ENCODE measurements around the gene SAGE1. TPM values are rescaled to one million over a fixed set of nuclear protein-coding genes. Genes with fewer than 3 reads are reported as not detected.

The SAGE1 gene
- total and polyA plus RNA-seq, 4 donors: 0.05 TPM; not detected in 3

DNA sequence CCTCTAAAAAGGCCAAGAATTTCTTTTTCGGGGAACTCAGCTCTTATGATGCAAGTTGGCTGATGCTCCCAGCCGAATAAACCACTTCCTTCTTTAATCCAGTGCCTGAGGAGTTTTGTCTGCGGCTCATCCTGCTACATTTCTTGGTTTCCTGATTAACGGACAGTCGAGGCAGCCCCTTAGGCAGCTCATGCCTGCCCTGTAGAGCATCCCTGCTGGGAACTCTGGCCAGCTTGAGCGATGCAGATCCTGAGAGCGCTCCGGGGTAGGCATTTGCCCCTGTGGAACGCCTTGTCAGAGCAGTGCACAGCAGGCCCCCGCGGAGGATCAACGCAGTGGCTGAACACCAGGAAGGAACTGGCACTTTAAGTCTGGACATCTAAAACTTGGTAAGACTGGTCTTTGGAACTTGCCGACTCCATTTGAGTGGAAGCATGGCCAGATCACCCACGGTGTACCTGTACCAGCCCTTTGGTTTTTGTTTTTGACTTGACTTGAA lies 3.4 kb upstream of the SAGE1 start:
- TF ChIP-seq, protein P1, sequence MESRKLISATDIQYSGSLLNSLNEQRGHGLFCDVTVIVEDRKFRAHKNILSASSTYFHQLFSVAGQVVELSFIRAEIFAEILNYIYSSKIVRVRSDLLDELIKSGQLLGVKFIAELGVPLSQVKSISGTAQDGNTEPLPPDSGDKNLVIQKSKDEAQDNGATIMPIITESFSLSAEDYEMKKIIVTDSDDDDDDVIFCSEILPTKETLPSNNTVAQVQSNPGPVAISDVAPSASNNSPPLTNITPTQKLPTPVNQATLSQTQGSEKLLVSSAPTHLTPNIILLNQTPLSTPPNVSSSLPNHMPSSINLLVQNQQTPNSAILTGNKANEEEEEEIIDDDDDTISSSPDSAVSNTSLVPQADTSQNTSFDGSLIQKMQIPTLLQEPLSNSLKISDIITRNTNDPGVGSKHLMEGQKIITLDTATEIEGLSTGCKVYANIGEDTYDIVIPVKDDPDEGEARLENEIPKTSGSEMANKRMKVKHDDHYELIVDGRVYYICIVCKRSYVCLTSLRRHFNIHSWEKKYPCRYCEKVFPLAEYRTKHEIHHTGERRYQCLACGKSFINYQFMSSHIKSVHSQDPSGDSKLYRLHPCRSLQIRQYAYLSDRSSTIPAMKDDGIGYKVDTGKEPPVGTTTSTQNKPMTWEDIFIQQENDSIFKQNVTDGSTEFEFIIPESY (IDR thresholded peaks at IDR 0.05): no peak
- TF ChIP-seq EGR1 (IDR thresholded peaks at IDR 0.05; ENCODE audit: low read depth in 2 of 2): no peak
- TF ChIP-seq TAF1 (conservative IDR thresholded peaks at IDR 0.05): no peak
- TF ChIP-seq, protein P2, sequence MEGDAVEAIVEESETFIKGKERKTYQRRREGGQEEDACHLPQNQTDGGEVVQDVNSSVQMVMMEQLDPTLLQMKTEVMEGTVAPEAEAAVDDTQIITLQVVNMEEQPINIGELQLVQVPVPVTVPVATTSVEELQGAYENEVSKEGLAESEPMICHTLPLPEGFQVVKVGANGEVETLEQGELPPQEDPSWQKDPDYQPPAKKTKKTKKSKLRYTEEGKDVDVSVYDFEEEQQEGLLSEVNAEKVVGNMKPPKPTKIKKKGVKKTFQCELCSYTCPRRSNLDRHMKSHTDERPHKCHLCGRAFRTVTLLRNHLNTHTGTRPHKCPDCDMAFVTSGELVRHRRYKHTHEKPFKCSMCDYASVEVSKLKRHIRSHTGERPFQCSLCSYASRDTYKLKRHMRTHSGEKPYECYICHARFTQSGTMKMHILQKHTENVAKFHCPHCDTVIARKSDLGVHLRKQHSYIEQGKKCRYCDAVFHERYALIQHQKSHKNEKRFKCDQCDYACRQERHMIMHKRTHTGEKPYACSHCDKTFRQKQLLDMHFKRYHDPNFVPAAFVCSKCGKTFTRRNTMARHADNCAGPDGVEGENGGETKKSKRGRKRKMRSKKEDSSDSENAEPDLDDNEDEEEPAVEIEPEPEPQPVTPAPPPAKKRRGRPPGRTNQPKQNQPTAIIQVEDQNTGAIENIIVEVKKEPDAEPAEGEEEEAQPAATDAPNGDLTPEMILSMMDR (IDR thresholded peaks at IDR 0.05; ENCODE audit: low read depth, low read length, missing input control): no peak
- TF ChIP-seq NR2F2 (IDR thresholded peaks at IDR 0.05): no peak
- TF ChIP-seq YY1 (IDR thresholded peaks at IDR 0.05): no peak
- TF ChIP-seq, protein P3, sequence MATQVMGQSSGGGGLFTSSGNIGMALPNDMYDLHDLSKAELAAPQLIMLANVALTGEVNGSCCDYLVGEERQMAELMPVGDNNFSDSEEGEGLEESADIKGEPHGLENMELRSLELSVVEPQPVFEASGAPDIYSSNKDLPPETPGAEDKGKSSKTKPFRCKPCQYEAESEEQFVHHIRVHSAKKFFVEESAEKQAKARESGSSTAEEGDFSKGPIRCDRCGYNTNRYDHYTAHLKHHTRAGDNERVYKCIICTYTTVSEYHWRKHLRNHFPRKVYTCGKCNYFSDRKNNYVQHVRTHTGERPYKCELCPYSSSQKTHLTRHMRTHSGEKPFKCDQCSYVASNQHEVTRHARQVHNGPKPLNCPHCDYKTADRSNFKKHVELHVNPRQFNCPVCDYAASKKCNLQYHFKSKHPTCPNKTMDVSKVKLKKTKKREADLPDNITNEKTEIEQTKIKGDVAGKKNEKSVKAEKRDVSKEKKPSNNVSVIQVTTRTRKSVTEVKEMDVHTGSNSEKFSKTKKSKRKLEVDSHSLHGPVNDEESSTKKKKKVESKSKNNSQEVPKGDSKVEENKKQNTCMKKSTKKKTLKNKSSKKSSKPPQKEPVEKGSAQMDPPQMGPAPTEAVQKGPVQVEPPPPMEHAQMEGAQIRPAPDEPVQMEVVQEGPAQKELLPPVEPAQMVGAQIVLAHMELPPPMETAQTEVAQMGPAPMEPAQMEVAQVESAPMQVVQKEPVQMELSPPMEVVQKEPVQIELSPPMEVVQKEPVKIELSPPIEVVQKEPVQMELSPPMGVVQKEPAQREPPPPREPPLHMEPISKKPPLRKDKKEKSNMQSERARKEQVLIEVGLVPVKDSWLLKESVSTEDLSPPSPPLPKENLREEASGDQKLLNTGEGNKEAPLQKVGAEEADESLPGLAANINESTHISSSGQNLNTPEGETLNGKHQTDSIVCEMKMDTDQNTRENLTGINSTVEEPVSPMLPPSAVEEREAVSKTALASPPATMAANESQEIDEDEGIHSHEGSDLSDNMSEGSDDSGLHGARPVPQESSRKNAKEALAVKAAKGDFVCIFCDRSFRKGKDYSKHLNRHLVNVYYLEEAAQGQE (IDR thresholded peaks at IDR 0.05): no peak
- TF ChIP-seq, protein P4, sequence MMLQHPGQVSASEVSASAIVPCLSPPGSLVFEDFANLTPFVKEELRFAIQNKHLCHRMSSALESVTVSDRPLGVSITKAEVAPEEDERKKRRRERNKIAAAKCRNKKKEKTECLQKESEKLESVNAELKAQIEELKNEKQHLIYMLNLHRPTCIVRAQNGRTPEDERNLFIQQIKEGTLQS (IDR thresholded peaks at IDR 0.05): no peak
- TF ChIP-seq HNF4A (conservative IDR thresholded peaks at IDR 0.05): no peak
- Histone ChIP-seq H3K4me3 (ENCODE audit: low read depth in 1 of 3, low read length in 3 of 3) (no peak overlapping the region), H3K4me1 (ENCODE audit: control insufficient read depth in 4 of 4, insufficient read depth in 4 of 4, low read length in 3 of 4) (no peaks in the 10 kb centered on the region), H3K9ac (ENCODE audit: low read depth in 1 of 2, low read length in 2 of 2) (no peak overlapping the region), H3K27me3 (ENCODE audit: control insufficient read depth in 4 of 4, insufficient read depth in 4 of 4, low read length in 3 of 4) (no peaks in the 10 kb centered on the region), H3K27ac (ENCODE audit: low read depth in 1 of 2, low read length in 2 of 2) (no peak overlapping the region), H3K36me3 (ENCODE audit: control insufficient read depth in 4 of 4, insufficient read depth in 3 of 4, low read depth in 1 of 4, low read length in 3 of 4) (no peaks in the 10 kb centered on the region), H3K9me3 (ENCODE audit: control insufficient read depth in 4 of 4, low read length in 3 of 4) (peaks cover 0 to 2% (median 0%) of the 10 kb centered on the region in 4 donors)
- WGBS: 87% methylated on average over 14 of the region's 14 CpGs
- no peak for DNase-seq (ENCODE audit: low spot score)

DNA sequence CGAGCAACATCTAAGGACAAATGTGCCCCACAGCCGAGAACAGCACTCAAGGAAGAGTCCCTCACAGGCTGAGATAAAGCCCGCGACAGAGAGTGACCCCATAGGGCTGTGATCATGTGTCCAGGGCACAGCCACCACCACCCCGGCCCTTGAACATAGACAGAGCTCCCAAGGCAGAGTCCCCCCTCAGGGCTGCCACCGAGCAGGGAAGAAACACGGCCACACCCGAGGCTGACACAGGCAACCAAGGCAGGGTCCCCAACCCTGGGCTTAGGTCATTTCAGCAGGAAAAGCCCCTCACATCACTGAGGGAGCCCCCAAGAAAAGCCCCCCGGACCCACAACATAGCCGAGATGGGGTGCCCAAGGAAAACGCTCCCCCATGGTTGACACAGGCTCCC lies 735 bp upstream of the SAGE1 start:
- 88% methylated on average over 11 of the region's 11 CpGs for WGBS
- Histone ChIP-seq H3K27ac (ENCODE audit: low read depth in 1 of 2, low read length in 2 of 2) (no peak overlapping the region), H3K36me3 (ENCODE audit: control insufficient read depth in 4 of 4, insufficient read depth in 3 of 4, low read depth in 1 of 4, low read length in 3 of 4) (no peaks in the 10 kb centered on the region), H3K9me3 (ENCODE audit: control insufficient read depth in 4 of 4, low read length in 3 of 4) (peaks cover 0 to 2% (median 0%) of the 10 kb centered on the region in 4 donors), H3K27me3 (ENCODE audit: control insufficient read depth in 4 of 4, insufficient read depth in 4 of 4, low read length in 3 of 4) (no peaks in the 10 kb centered on the region), H3K4me1 (ENCODE audit: control insufficient read depth in 4 of 4, insufficient read depth in 4 of 4, low read length in 3 of 4) (no peaks in the 10 kb centered on the region), H3K9ac (ENCODE audit: low read depth in 1 of 2, low read length in 2 of 2) (no peak overlapping the region), H3K4me3 (ENCODE audit: low read depth in 1 of 3, low read length in 3 of 3) (no peak overlapping the region)
- DNase-seq (ENCODE audit: low spot score): no peak
- TF ChIP-seq SP1 (IDR thresholded peaks at IDR 0.05) (no peak), YY1 (IDR thresholded peaks at IDR 0.05) (no peak), GABPA (IDR thresholded peaks at IDR 0.05 in 1 of 2, conservative IDR thresholded peaks at IDR 0.05 in 1 of 2) (no peak), NR2F2 (IDR thresholded peaks at IDR 0.05) (no peak), TAF1 (conservative IDR thresholded peaks at IDR 0.05) (no peak), JUND (IDR thresholded peaks at IDR 0.05) (no peak), EGR1 (IDR thresholded peaks at IDR 0.05; ENCODE audit: low read depth in 2 of 2) (no peak), HNF4G (IDR thresholded peaks at IDR 0.05) (no peak), RXRA (IDR thresholded peaks at IDR 0.05) (no peak), RAD21 (IDR thresholded peaks at IDR 0.05) (no peak), HNF4A (conservative IDR thresholded peaks at IDR 0.05) (no peak)
- TF ChIP-seq, protein P1 (IDR thresholded peaks at IDR 0.05): no peak
- TF ChIP-seq, protein P5, sequence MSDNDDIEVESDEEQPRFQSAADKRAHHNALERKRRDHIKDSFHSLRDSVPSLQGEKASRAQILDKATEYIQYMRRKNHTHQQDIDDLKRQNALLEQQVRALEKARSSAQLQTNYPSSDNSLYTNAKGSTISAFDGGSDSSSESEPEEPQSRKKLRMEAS (IDR thresholded peaks at IDR 0.05): no peak
- TF ChIP-seq, protein P2 (IDR thresholded peaks at IDR 0.05; ENCODE audit: low read depth, low read length, missing input control): no peak

Measured in liver (tissue), 9 donors.